HG02885 (cell line): Measurements from ENCODE around the gene IGLL5.
"Not testable (repeated sequence)": the region's sequence is repeated elsewhere in the genome, so short reads cannot be mapped to it uniquely, and the experiment has no call there.

Experiments used
- ATAC-seq: cut with Tn5 transposase; IDR thresholded peaks from one replicate; pipeline ENCODE4 v1.9.1; 2021; ENCODE audit warnings: mild to moderate bottlenecking; ENCODE audit not compliant: unreplicated experiment, poor library complexity

IGLL5 gene

DNA sequence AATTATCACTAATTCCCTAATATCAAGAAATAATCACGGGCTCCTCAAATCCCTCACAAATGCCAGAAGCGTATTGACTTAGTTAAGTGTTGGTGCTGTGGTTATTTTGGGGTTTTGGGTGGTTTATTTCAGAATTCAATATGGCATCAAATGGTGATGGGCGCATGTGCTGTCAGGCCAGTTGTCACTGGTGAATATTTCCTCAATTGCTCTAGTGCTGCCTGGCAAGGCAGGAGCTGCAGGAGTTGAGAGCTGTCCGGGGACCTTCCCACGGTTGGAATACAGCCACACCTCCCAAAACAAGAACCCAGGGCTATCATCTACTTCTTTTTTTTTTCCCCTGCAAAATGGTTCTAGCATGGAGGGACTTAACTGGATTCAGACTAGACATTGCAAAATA is 10.3 kb downstream of the IGLL5 start:
- no peak for ATAC-seq

DNA sequence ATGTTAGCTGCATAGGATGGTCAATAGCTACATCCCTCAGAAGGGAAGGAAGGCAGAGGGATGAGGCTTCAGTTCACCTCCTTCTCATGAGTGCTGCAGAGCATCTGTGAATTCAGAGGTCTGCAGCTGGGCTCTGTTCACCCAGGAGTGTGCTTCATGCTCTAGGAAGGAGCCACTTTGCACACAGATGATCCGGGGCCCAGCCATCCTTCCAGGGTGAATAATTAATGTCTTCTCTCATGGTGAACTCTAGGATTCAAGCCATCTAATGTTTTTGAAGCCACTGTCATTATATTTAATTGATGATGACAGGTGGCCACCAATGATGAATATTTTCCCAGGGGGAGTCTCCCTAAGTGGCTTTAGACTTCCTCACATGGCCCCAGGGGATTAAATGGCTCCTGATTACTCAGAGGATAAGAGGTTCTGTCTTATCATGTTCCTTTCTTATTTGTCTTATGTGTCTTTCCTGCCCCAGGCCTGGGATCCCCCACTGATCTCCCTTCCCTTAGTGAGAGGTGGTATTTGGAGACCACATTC is 10.9 kb downstream of the IGLL5 start:
- ATAC-seq = not testable (repeated sequence)

DNA sequence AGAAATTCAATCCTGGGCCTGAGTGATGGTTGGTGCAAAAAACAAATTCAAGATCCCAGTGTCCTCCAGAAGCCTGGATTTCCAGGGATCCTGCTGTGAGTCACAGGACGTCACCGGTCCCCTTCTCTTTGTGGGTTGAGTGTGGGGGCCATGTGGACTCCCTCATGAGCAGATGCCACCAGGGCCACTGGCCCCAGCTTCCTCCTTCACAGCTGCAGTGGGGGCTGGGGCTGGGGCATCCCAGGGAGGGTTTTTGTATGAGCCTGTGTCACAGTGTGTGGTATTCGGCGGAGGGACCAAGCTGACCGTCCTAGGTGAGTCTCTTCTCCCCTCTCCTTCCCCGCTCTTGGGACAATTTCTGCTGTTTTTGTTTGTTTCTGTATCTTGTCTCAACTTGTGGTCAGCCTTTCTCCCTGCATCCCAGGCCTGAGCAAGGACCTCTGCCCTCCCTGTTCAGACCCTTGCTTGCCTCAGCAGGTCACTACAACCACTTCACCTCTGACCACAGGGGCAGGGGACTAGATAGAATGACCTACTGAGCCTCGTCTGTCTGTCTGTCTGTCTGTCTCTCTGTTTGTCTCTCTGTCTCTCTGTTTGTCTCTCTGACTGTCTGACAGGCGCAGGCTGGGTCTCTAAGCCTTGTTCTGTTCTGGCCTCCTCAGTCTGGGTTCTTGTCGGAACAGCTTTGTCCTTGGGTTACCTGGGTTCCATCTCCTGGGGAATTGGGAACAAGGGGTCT is 11.9 kb downstream of the IGLL5 start:
- ATAC-seq = not testable (repeated sequence)

GRCh38 chr22:22900527-22901205 is 13.1 kb downstream of the IGLL5 start:
- ATAC-seq = not testable (repeated sequence)

DNA sequence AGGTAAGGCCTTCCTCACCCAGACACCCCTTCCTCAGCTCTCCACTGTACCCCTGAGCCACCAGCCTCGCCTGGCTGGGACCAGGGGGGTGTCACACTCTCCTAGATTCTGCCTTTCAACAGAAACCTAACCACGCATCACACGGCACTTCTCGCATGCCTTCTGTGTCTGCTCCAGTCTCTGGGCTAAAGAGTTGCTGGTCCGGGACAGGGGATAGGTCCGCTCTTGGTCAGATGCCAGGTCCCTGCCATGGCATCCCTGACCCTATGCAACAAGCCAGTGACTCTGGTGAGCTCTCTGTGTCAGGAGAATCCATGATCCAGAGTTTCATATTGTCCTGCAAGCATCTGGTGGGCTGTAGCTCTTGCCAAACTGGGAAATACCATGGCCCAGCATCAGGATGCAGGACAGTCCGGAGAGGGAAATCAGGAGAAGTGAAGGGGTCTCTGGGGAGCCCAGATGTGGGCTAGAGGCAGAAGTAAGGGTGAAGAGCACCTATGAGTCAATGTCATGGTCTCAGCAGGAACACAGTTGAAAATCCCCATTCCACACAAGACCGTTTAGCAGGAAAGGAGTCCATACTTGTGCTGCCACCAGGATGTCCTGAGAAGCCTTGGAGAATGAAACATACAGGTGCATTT is 14.1 kb downstream of the IGLL5 start:
- no peak for ATAC-seq

GRCh38 chr22:22902247-22903001 is 14.8 kb downstream of the IGLL5 start:
- no peak for ATAC-seq

GRCh38 chr22:22903355-22903777 is 15.8 kb downstream of the IGLL5 start:
- ATAC-seq = no peak

GRCh38 chr22:22903781-22904192 is 16.2 kb downstream of the IGLL5 start:
- ATAC-seq = not testable (repeated sequence)

DNA sequence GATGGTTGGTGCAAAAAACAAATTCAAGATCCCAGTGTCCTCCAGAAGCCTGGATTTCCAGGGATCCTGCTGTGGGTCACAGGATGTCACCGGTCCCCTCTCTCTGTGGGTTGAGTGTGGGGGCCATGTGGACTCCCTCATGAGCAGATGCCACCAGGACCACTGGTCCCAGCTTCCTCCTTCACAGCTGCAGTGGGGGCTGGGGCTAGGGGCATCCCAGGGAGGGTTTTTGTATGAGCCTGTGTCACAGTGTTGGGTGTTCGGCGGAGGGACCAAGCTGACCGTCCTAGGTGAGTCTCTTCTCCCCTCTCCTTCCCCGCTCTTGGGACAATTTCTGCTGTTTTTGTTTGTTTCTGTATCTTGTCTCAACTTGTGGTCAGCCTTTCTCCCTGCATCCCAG is 17.1 kb downstream of the IGLL5 start:
- not testable (repeated sequence) for ATAC-seq

DNA sequence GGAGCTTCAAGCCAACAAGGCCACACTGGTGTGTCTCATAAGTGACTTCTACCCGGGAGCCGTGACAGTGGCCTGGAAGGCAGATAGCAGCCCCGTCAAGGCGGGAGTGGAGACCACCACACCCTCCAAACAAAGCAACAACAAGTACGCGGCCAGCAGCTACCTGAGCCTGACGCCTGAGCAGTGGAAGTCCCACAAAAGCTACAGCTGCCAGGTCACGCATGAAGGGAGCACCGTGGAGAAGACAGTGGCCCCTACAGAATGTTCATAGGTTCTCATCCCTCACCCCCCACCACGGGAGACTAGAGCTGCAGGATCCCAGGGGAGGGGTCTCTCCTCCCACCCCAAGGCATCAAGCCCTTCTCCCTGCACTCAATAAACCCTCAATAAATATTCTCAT is 18.8 kb downstream of the IGLL5 start:
- ATAC-seq = not testable (repeated sequence)

DNA sequence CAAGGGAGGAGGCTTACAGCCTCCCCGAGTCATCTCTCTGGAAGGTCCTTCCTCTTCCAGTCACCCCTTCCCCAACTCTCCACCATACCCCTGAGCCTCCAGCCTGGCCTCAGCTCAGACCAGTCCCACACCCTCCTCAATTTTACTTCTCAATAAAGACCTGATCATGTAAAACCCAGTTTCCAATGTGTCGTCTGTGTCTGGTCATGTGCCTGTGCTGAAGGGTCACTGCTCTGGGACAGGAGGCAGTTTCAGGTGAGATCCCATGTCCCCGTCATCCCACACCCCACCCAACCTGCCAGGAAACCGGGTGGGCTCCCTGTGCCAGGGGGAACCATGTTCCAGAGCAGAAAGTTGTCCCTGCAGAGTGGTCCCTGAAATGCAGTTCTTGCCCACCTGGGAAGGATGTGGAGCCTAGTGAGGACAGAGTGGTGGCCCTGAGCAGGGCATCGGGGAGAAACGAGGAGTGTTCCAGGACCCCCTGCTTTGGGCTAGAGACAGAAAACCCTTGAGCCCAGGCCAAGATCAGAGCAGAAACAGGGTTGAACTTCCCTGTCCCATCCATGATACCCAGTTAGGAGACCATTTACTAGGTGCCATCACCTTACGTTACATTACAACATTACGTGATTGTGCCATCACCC is 19.4 kb downstream of the IGLL5 start:
- ATAC-seq = no peak

DNA sequence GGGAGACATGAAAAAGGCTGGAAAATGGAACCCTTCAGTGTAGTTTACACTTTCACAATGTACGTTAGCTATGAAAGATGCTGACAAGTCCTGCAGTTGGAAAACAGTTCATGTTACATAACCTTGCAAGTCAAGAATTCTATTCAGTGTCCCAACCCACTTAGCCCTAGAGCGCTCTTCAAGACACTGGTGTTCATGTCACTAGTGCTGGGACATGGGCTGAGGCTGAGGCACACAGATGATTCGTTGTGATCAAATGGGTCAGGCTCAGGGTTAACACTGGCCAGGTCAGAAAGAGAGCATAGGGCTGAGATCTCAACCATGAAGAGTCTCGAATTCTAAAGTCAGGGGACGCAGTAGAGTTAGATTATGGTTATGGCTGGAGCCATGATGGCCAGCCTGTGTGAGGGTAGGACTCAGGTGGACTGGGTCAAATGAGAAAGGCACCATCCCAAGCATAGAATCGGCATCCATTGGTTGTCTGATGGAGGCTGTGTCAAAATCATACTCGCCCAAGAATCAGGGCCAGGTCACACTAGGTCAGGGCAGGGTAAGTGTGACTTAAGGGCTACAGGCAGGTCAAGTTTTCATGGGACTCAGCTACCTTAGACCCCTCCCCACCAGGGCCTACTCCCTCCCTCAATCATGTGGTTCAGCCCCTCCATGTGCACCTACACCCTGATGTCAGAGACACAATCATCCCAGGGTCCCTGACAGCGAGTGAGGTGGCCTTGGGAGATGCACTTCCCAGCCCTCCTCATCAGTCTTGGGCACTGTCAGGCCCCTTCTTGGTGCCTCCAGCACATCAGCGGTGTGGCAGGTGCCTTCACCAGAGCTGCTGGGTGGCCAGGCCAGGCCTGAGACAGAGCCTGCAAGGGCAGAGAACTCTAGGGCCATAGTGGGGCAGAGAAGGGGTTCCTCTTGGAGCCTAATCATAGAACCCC is 20.2 kb downstream of the IGLL5 start:
- ATAC-seq = no peak

DNA sequence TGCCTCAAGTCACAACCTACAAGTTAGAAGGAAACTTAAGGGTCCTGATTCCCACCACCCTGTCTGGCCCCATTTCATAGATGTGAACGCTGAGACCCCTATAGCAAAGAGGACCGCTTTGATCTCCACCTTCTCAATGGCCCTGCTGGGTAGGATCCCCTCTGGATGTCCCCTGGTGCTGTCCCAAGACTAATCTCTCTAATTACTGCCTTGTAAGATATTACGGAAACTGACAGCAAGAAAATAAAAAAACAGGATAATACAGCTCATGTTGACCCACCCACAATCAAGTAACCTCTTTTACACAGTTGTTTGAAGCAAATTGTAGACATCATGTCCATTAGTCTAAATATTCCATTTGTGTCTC is 20.9 kb downstream of the IGLL5 start:
- ATAC-seq = no peak

GRCh38 chr22:22908941-22909604 is 21.5 kb downstream of the IGLL5 start:
- no peak for ATAC-seq

- no peak for ATAC-seq
Measured at GRCh38 chr22:22909605-22910271, 22.1 kb downstream of the IGLL5 start.

- ATAC-seq = no peak
Measured at GRCh38 chr22:22910272-22911240, 22.9 kb downstream of the IGLL5 start.
